ENCODE measurements around the gene SKAP1.

- TF ChIP-seq CTCF (IDR thresholded peaks at IDR 0.05) = no peak
- no peak for TF ChIP-seq ZFX (IDR thresholded peaks at IDR 0.05; ENCODE audit: borderline replicate concordance)
These were observed 238.7 kb downstream of the SKAP1 start for GRCh38 chr17:48191362-48191761.
